Right lobe of liver (tissue), 6 donors: ENCODE data around the gene FBXL17. TPM values are rescaled to one million over a fixed set of nuclear protein-coding genes. Genes with fewer than 3 reads are reported as not detected.

ENCODE experiments used
- ATAC-seq, 4 donors: fragments of 200-7000 bp; cut with Tn5 transposase; one replicate each; pipeline ENCODE4 v1.9.1; 2020; ENCODE audit warnings: mild to moderate bottlenecking in 4 of 4, moderate library complexity in 4 of 4
- DNase-seq, 3 donors: peaks; one replicate each; pipeline ENCODE4 v3.0.0-alpha.2; 2020
- H3K27ac ChIP-seq, 3 donors: fragments of 200-600 bp; one replicate each; pipeline ENCODE4 v1.8.0; 2022
- H3K27me3 ChIP-seq, 2 donors: fragments of 200-600 bp; one replicate each; pipeline ENCODE4 v1.8.0; 2022
- H3K36me3 ChIP-seq, 4 donors: fragments of 200-600 bp; sonication (generic) in 1 of 4; one replicate each; pipeline versions ENCODE4 v1.5.1 to v1.8.0; 2017 to 2022; ENCODE audit warnings: control low read depth in 1 of 4
- H3K4me1 ChIP-seq, 4 donors: fragments of 200-600 bp; sonication (generic) in 1 of 4; one replicate each; pipeline versions ENCODE4 v1.5.1 to v1.8.0; 2017 to 2022; ENCODE audit warnings: control low read depth in 1 of 4
- H3K4me3 ChIP-seq, 3 donors: fragments of 200-600 bp; one replicate each; pipeline ENCODE4 v1.8.0; 2022
- H3K9me3 ChIP-seq, 4 donors: fragments of 200-600 bp; sonication (generic) in 1 of 4; one replicate each; pipeline versions ENCODE4 v1.5.1 to v1.8.0; 2017 to 2022; ENCODE audit warnings: control low read depth in 1 of 4
- CTCF ChIP-seq, 4 donors: fragments of 200-600 bp in 3 of 4; fragments of 450-650 bp in 1 of 4; IDR thresholded peaks; one replicate each; pipeline versions ENCODE4 v1.5.1 to v1.8.0; 2016 to 2022; ENCODE audit warnings: antibody characterized with exemption in 4 of 4, mild to moderate bottlenecking in 2 of 4
- POLR2A ChIP-seq: fragments of 450-650 bp; IDR thresholded peaks from one replicate; pipeline ENCODE4 v1.6.1; 2017; ENCODE audit warnings: antibody characterized with exemption, mild to moderate bottlenecking
- WGBS: methylation state at CpG from one replicate; pipeline ENCODE4 v1.1.6; 2018; ENCODE audit warnings: low coverage, low lambda C conversion rate; ENCODE audit not compliant: insufficient coverage; ENCODE audit errors: missing lambda C conversion rate; 5-methylcytosine and 5-hydroxymethylcytosine counted together
- intact Hi-C, 2 donors: fragments of 100-400 bp; cut with DNase I; formaldehyde crosslinking; loops; one replicate each; pipeline versions ENCODE4 v1.11.2 to v1.14.1; 2022
- total RNA-seq, 6 experiments: library from RNA; depleted of rRNA in 2 of 6; stranded (reverse); fragments of >200 nt in 2 of 6; fragmentation: NEBNext Ultra II Directional in 3 of 6; extraction: Animal tissue kit (Norgen Biotek cat#: 25700) in 3 of 6; gene quantifications; one replicate each; pipeline versions ENCODE4 v1.1.0 to v1.2.4, GENCODE V29; 2016 to 2023
- donor health status: DM: no; HTN: yes; CAD: no.
- donor health status: DM: no; HTN: no; CAD: no.
- donor health status: DM: no; HTN: no; CAD: no.
- donor health status: DM: no; HTN: yes; CAD: no.
- donor health status: DM: no; HTN: yes; CAD: no.

Gene FBXL17
- total RNA-seq, 6 experiments from 2014 or later, result 7.7 to 10.6 (median 9.1) TPM

- intact Hi-C loops, result no loop called here
- ATAC-seq (no peak), DNase-seq (no peak)
- Histone ChIP-seq H3K9me3 (no peaks in the 10 kb centered on the region), H3K27ac (no peak overlapping the region), H3K36me3 (no peaks in the 10 kb centered on the region), H3K4me1 (no peaks in the 10 kb centered on the region), H3K27me3 (no peaks in the 10 kb centered on the region), H3K4me3 (no peak overlapping the region)
- WGBS, result 80% methylated on average over 1 of the region's 1 CpG
- TF ChIP-seq CTCF (IDR thresholded peaks at IDR 0.05) (no peak), POLR2A (no peak)
Observed at GRCh38 chr5:107966201-107966600, 415.7 kb downstream of the FBXL17 start.

- H3K9me3 ChIP-seq, result no peaks in the 10 kb centered on the region
- H3K36me3 ChIP-seq, result no peaks in the 10 kb centered on the region
- no peak overlapping the region for H3K4me3 ChIP-seq
- intact Hi-C loops, result no loop called here
- ATAC-seq (no peak), DNase-seq (no peak)
- H3K4me1 ChIP-seq, result no peaks in the 10 kb centered on the region
- TF ChIP-seq CTCF (IDR thresholded peaks at IDR 0.05) (no peak), POLR2A (no peak)
- no peak overlapping the region for H3K27ac ChIP-seq
- no peaks in the 10 kb centered on the region for H3K27me3 ChIP-seq
- 88% methylated on average over 1 of the region's 1 CpG for WGBS
Observed at GRCh38 chr5:107964722-107965121, 417.2 kb downstream of the FBXL17 start.

- DNase-seq, result no peak
- WGBS, result 100% methylated on average over 4 of the region's 4 CpGs
- Histone ChIP-seq H3K4me1 (no peaks in the 10 kb centered on the region), H3K27me3 (no peaks in the 10 kb centered on the region), H3K27ac (no peak overlapping the region), H3K36me3 (no peaks in the 10 kb centered on the region), H3K4me3 (no peak overlapping the region), H3K9me3 (no peaks in the 10 kb centered on the region)
- intact Hi-C loops, result no loop called here
- no peak for ATAC-seq
- TF ChIP-seq CTCF (IDR thresholded peaks at IDR 0.05) (no peak), POLR2A (no peak)
Observed at GRCh38 chr5:107959573-107960279, 422.2 kb downstream of the FBXL17 start.

GRCh38 chr5:107958861-107959260, 423.0 kb downstream of the FBXL17 start:
- Histone ChIP-seq H3K27me3 (no peaks in the 10 kb centered on the region), H3K36me3 (no peaks in the 10 kb centered on the region), H3K9me3 (no peaks in the 10 kb centered on the region), H3K4me3 (no peak overlapping the region), H3K4me1 (no peaks in the 10 kb centered on the region), H3K27ac (no peak overlapping the region)
- WGBS, result 94% methylated on average over 2 of the region's 3 CpGs
- DNase-seq (no peak), ATAC-seq (no peak)
- TF ChIP-seq POLR2A, result no peak
- no peak for TF ChIP-seq CTCF (IDR thresholded peaks at IDR 0.05)
- intact Hi-C loops, result no loop called here
